SW480 (cell line): ENCODE measurements around the gene STX16.
"Not testable (repeated sequence)": the region's sequence is repeated elsewhere in the genome, so short reads cannot be mapped to it uniquely, and the experiment has no call there.

Experiments
- DNase-seq: peaks from one replicate; pipeline ENCODE4 v3.0.0-alpha.2; 2016; ENCODE audit warnings: low spot score

The STX16 gene

DNA sequence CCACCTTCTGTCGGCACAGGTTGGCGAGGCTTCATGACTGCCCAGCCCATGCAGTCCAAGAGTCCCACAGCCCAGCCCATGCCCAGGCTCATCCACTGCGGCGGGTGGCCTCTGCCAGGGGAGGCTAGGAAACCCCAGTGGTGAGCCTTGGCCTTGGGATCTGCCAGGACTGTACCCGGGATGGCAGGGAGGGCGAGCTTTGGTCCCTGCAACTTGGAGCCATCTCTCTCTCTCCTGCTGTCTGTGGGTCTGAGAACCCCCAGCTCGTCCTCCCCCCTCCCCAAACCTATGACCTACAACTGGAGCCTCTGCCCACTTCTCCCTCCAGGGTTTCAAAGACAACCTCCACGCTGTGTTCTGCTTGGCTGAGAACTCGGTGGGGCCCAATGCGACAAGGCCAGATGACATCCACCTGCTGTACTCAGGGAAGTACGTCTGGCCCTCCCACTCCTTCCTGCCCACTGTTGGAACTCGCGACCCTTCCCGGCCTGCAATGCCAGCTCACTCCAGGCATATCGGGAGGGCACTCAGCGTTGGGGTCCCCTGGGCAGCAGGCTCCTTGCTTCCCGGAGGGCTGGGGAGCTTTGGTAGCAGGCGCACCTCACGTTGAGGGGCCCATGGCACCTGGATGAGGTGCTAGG is 61.2 kb downstream of the STX16 start:
- no peak for DNase-seq

DNA sequence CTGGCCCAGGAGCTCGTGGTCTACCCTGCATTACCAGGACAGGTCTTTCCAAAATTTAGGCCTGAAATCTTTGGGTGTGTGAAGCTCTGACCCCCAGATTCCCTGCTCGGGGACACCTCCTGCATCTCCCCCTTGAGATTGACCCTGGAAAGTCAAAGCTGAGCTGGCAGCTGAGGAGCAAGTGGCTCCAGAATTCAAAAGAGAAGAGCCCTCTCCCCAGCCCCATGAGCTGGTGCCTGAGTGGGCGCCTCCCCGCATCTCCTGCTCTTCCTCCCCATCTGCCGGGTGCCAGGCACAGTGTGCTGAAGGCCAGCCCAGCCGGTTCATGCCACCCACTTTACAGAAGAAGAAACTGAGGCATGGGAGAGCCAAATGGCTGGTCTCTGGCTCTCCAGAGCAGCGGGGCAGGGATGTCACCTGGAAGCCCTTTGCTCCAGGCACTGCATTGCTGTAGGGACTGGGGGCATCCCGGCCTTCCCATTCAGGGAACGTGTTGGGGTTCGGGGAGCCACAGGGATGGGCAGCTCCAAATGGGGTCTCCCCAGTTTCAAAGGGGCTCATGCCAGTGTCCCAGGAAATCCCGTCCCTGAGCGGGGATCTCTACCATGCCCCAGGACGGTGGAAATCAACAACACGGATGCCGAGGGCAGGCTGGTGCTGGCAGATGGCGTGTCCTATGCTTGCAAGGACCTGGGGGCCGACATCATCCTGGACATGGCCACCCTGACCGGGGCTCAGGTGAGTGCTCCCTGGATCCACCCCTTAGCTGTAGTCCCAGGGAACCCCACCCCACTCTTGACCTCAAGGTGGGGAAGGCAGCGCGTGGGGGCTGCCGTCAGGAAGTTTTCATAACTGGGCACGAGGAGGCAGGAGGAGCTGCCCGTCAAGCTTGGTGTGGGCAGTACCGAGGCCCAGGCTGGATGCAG is 62.0 kb downstream of the STX16 start:
- no peak for DNase-seq

DNA sequence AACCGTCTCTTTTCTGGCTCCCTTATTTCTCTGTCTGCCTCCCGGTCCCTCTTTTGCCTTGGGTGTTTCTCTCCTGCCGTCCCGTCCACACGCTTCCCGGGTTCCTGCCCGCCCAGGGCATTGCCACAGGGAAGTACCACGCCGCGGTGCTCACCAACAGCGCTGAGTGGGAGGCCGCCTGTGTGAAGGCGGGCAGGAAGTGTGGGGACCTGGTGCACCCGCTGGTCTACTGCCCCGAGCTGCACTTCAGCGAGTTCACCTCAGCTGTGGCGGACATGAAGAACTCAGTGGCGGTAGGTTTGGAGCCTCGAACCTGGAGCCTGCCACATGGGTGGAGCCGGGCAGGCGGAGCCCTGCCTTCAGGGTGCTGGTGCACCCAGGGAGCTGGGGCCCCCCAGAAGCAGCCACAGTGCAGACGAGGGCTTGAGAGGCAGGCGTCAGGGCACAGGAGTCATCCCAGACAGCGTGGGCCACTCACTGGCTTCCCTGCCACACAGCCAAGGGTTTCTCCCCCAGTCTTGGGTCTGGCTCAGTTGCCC is 62.8 kb downstream of the STX16 start:
- no peak for DNase-seq

DNA sequence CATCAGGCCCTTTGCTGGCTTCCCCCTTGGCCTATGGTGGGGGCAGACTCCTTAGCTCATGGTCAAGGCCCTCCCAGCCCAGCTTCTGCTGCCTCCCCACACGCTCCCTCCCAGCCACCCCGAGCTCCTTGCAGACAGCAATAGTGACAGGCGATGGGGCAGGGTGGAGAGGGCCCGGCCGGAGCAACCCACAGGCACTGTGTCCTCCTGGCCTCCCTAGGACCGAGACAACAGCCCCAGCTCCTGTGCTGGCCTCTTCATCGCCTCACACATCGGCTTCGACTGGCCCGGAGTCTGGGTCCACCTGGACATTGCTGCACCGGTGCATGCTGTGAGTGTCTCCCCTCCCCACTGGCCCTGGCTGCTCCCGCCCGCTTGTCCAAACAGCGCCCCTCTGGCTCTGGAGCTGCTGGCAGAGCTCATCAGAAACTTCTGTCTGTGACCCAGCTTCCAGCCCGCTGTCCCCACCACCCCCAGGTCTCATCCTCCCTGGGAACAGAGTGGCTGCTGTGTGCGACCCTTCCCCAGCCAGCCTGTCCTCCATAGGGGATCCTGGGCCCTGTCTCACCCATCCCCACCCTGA is 63.3 kb downstream of the STX16 start:
- no peak for DNase-seq

DNA sequence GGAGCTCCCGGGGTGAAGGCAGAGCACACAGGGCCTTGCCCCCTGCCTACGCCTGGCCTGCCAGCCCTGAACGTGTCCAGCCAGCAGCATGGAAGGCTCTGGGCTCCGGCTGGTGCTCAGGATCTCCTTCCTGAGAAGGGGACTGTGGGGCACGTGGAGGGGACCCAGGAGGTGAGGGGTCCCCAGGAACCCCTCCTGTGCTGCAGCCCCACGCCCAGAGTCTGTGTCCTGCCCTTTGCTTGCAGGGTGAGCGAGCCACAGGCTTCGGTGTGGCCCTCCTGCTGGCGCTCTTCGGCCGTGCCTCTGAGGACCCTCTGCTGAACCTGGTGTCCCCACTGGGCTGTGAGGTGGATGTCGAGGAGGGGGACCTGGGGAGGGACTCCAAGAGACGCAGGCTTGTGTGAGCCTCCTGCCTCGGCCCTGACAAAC is 63.9 kb downstream of the STX16 start:
- DNase-seq = no peak

DNA sequence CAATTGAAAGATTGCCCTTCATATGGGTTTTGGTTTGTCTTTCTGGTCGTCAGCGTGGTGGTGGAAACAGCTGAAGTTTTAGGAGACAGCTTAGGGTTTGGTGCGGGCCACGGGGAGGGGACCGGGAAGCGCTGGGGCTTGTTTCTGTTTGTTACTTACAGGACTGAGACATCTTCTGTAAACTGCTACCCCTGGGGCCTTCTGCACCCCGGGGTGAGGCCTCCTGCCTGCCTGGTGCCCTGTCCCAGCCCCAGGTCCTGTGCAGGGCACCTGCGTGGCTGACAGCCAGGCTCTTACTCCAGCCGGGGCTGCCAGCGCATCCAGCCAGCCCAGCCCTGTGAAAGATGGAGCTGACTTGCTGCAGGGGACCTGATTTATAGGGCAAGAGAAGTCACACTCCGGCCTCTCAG is 64.3 kb downstream of the STX16 start:
- DNase-seq = no peak

DNA sequence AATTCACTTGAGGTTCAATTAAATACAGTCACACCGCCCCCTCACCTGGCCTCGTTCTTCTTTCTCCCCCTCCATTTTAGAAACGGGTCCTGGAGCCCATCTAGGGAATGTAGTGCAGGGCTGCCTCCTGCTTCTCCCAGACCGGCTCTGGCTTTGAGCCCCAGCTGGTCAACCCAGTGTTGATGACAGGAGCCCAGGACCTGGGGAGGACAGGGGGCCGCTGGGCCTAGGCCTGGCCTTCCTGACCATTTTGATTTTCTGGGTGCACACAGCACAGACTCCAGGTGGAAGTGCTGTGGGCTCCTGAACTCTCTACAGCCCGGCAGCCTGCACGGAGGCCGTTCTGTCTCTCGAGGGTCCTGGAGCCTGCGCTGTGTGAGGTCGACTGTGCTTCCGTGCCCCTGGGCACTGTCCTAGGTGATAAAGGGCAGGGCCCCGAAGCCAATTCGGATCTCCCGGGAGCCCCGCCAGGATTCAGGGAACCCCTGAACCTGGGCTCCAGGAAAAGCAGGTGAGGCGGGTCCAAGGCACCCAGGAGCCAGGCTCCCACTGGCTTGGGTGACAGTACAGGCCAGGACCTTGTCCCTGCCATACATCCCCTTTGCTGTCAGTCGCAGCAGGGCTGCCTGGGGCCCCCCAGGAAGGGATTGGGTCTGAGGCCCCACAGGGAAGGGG is 64.9 kb downstream of the STX16 start:
- DNase-seq = no peak

DNA sequence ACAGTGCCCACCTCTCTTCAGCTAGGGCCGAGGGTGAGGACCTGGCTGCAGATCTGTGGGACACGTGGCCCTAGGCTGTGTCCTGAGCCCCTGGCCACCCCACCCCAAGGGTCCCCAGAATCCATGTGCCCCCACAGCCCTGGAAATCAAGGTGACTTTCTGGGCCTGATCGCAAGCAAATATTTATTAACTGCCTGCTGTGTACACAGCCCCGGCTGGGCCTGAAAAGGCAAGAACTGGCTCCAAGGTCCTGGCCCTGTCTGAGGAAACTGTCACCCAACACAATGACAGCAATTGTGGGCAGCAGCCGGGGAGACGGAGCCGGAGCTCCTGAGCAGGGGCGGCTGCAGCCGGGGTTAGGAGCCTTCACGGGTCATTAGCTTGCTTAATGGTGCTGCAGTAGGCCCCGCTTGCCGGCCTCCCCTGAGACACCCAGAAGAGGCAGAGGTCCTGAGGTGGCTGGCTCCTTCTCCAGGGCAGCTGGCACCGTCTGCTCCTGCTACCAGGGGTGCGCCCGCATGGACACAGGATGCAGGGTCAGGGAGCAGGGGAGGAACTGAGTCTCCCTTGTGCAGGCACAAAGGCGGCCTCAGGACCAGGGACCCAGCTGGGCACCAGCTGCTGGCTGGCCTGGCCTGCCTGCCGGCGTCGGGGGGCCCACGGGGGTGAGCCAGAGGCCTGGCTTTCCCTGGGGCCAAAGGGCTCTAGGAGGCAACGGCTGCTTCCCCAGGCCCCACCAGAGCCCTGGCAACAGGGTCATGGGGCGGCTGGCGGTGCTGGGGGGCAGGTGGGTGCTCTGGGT is 65.6 kb downstream of the STX16 start:
- DNase-seq = no peak

DNA sequence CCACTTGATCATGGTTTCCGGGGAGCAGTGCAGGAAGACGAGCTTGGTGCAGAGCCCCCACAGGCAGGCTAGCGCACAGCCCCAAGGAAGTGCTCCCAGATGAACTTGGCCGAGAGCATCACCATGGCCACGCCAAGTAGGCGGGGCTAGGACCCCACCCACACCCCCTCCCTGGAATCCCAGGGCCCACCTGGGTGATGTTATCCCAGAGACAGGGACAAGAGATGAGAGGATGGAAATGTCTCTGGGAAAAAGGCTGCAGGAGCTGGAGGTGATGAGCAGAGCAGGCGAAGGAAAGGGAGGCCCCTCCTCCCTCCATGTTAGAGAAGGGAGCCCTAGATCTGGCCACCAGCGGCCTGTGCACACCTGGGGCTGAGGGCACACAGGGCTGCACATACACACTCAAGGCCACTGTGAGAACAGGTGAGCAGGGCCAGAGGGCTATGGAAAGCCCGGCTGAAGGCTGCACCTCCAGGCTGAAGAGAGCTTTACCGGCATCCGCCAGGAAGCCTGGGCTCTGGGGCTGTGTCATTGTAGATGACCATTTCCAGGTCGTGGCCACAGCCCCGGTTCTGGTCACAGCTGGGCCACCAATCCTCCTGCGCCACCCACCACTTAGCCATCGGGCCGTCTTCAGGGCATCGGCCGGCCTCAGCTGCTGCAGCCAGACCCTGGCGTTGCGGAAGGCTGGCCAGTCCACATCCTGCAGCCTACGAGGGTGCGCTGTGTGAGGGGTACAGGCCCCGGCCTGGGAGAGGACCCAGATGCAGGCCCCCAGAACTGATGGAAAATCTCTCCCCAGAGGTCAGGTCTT is 66.4 kb downstream of the STX16 start:
- DNase-seq = no peak

DNA sequence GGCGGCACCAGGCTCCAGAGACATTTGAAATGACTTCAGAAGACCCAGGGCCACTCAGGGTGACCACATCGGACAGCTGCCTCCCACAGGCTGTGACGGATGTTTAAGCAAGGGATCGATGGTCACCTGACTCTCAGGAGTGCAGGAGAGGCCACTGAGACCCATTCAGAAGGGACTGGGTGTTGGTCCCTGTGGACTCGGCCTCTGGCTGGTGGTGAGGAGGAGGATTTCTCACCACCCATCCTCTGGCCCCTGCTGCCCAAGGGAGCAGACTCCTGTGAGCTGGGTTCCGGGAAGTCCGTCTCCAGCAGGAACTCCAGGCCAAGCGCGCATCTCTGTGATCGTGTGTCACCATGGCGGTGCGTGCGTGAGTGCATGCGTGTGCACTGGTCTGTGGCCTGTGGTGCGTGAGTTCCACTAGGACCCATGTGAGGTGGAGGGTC is 67.1 kb downstream of the STX16 start:
- DNase-seq = no peak

DNA sequence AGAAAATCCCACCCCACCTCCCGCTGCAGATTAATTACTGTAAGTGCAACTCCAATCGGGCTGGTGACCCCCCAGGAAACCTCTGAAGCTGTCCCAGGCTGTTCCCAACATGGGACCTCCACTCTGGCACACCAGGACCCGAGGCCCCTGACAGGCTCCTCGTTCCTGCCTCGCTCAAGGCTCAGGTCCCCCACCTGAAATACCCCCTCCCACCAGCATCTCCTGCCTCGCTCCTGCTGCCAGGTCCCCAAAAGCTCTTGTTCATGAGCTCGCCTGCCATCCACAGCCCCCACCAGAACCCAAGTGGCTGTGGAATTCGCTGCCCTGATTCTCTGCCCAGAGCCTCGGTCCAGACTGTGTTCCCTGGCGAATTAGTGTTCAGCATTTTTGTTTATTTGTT is 67.6 kb downstream of the STX16 start:
- no peak for DNase-seq

DNA sequence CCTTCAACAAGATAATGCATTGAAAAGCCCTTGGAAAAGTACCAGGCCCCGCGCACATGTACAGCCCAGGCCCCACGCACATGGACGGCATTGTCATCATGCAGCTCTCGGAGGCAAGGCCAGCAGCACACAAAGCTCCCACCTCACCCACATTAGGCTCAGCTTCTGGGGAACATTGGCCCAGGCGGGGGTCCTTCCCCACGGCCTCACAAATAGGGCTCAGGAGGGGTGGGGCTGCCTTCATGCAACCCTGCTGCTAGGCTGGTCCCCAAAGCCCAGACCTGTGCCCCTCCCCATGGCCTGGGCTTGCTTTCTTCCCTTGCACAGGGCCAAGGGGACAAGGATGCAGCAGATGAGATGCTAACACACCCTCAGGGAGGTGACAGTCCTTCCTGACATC is 68.2 kb downstream of the STX16 start:
- DNase-seq = no peak

DNA sequence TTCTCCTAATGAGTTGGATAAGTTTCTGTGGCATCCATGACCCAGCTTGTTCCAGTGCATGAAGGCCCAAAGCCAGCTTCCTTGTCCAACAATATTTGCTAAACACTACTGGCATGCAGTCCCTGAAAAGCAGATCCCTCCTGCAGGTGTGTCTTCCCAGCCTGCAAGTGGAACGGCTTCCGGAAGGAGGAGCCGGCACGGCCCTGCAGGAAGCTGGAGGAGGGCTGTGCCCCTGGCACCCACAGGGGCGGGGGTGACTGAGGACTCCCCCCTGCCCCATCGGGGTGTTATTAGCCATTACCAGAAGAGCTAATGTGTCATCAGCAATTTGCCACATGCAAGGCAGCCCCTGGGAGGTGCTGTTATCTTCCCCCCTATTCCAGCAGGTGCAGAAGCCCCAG is 68.9 kb downstream of the STX16 start:
- DNase-seq = no peak

DNA sequence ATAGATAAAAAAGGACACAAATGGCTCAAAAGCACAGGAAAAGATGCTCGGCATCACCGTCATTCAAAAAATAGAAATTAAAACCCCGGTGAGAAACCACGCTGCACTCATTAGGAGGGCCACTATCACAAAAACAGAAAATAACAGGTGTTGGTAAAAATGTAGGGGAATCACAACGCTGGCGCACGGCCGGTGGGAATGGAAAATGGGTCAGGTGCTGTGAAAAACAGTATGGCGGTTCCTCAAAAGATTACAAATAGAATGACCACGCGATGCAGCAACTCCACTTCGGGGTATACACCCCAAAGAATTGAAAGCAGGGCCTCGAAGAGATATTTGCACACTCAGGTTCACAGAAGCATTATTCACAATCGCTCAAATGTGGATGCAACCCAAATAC is 69.8 kb downstream of the STX16 start:
- no peak for DNase-seq

DNA sequence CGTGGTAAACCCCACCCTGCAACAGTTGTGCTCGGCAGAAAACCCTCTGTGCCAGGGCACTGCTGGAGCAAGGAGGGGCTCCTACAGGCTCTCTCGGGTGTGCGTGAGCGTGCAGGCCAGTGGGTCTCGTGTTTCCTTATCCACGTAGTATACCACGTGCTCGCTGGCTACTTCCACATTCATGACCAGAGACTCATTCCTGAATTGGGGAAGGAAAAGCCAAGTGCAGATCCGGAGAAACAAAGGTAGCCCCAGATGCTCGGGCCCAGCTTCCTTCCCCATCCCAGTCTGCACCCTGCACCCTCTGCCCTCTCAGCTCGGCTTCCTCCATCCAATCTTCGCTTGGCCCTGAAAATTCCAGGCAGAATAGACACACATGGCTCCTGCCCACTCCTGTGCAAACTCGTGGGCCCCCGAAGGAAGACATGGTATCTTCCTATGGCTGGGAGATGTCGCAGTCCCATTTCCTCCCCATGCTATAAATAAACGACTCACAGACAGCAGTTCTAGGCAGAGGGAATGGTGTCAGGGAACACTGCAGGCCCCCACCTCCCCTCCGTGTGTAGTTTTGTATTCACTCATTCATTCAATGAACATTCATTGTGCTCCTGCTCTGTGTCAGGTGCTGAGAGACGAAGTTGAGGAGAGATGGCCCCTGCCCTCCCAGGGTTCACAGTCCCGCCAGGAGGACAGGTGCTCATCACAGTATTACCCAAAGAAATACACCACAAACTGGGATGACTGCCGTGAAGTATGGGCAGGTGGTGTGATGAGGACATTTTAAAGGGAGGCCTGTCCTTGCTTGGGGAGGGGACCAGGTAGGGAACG is 71.1 kb downstream of the STX16 start:
- DNase-seq = no peak

DNA sequence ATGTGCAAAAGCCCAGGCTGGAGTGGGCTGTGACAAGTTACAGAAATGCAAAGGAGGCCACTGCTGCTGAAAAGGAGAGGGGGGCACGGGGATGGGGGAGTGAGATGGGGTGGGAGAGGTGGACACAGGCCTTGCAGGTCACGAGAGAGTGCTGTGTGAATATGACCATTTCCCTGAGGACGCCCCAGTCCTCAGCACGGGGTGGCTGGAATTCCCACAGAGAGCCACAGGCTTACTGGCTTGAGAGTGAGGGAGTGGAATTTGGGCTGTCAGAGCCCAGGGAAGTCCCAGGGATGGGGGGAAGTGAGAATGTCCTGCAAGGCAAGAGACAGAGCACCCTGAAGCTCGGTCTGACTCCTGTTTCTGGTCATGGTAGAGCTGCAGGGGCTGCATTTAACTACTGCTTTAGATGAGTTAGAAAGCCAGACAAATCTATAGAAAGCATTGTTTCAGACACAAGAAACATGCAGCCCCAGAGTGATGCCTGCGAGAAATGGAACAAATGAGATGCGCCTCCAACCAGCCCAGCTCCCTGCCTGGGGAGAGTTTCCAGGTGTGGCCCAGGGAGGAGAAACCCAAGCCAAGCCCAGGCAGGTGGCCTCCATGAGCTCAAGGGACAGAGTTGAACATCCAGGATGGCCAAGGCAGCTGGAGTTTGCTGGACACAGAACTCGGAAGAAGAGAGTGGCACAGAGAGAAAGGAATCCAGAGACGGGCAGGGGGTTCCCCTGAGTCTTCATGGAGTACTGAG is 72.0 kb downstream of the STX16 start:
- no peak for DNase-seq

DNA sequence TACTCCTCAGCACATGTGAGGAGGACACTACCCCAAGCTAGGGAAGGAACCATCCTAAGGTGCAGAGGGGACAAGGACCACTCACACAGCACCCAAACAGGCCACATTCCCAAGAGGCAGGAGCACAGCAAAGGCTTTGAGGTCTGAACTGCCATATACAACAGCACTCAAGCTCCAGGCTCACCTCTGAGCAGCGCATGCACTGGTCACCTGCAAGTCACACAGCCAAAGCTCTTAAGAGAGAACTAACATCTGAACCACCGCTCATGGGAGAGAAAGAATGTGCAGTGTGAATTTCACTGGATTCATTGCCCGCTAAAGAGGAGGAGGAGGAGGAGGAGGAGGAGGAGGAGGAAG is 72.5 kb downstream of the STX16 start:
- no peak for DNase-seq

DNA sequence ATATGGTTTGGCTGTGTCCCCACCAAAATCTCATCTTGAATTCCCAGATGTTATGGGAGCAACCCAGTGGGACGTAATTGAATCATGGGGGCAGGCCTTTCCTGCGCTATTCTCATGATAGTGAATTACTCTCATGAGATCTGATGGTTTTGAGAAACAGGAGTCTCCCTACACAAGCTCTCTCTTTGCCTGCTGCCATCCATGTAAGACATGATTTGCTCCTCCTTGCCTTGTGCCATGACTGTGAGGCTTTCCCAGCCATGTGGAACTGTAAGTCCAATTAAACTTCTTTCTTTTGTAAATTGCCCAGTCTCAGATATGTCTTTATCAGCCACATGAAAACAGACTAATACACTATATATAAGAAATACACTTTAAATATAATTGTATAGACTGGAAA is 75.1 kb downstream of the STX16 start:
- not testable (repeated sequence) for DNase-seq
